GM12892 (cell line): ENCODE results near the gene SLMAP.

ENCODE experiments used
- POLR2A ChIP-seq: IDR thresholded peaks from 2 replicates; pipeline ENCODE4 v1.6.1; 2011; ENCODE audit warnings: low read depth, low read length, control low read depth
- POLR2AphosphoS5 ChIP-seq: IDR thresholded peaks from 2 replicates; pipeline ENCODE4 v1.6.1; 2011; ENCODE audit warnings: low read depth, low read length, control low read depth
- TAF1 ChIP-seq: IDR thresholded peaks from 2 replicates; pipeline ENCODE4 v1.6.1; 2011; ENCODE audit warnings: low read depth, mild to moderate bottlenecking, control low read depth, low read length, borderline replicate concordance

DNA sequence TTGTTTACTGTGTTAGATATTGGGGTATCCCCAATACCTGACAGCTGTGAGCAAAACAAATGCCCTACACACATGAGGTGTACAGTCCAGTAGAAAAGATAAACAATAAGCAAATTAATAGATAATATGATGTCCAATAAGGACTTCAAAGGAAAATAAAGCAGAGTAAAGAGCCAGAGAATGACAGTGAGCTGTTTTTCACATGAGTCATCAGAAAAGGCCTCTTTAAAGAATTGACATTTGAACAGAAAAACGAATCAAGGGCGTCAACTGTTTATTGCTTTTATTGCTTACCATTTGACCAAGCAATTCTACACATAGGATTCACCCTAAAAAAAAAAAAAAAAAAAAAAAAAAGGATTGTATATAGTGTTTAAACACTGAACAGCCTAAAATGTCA is 155.5 kb downstream of the SLMAP start:
- TF ChIP-seq TAF1 (no peak), POLR2A (no peak), POLR2AphosphoS5 (no peak)
